NB4 (cell line): ENCODE data around the gene PRRT1.
"Not testable (repeated sequence)": the region's sequence is repeated elsewhere in the genome, so short reads cannot be mapped to it uniquely, and the experiment has no call there.

ENCODE experiments used
- MYC ChIP-seq: IDR thresholded peaks from 2 replicates; pipeline ENCODE4 v1.6.1; 2011; ENCODE audit warnings: low read depth, low read length
- POLR2A ChIP-seq: IDR thresholded peaks from 2 replicates; pipeline ENCODE4 v1.6.1; 2011; ENCODE audit warnings: mild to moderate bottlenecking; ENCODE audit not compliant: insufficient read length; ENCODE audit errors: extremely low read depth
- TF ChIP-seq, protein P1 (sequence below): IDR thresholded peaks from one replicate; pipeline ENCODE4 v1.5.1; 2012; ENCODE audit warnings: low read depth, low read length
- TF ChIP-seq, protein P2 (sequence below): IDR thresholded peaks from 2 replicates; pipeline ENCODE4 v1.6.1; 2011; ENCODE audit warnings: low read depth, low read length

DNA sequence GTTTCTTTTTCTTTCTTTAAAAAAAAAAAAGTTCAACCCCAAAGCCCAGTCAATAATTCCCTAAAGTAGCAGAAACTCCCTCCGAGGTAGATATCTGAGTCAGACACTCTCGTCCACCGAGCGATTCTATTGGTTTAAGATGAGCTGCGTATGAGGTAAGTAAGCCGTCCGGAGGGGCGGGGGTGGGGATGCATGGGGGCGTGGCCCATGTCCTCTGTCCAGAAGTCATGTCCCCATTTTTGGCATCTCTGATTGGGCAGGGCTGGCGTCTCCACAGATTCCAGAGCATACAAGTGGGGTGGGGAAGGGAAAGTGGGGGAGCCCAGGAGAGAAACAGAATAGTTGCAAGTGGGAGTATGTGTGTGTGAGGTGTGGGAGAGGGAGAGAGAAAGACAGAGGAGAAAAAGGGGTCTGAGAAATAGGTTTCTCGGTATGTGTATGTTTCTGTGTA lies 34.0 kb upstream of the PRRT1 start:
- TF ChIP-seq POLR2A, MYC: not testable (repeated sequence)
- TF ChIP-seq, protein P1, sequence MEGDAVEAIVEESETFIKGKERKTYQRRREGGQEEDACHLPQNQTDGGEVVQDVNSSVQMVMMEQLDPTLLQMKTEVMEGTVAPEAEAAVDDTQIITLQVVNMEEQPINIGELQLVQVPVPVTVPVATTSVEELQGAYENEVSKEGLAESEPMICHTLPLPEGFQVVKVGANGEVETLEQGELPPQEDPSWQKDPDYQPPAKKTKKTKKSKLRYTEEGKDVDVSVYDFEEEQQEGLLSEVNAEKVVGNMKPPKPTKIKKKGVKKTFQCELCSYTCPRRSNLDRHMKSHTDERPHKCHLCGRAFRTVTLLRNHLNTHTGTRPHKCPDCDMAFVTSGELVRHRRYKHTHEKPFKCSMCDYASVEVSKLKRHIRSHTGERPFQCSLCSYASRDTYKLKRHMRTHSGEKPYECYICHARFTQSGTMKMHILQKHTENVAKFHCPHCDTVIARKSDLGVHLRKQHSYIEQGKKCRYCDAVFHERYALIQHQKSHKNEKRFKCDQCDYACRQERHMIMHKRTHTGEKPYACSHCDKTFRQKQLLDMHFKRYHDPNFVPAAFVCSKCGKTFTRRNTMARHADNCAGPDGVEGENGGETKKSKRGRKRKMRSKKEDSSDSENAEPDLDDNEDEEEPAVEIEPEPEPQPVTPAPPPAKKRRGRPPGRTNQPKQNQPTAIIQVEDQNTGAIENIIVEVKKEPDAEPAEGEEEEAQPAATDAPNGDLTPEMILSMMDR: not testable (repeated sequence)
- TF ChIP-seq, protein P2, sequence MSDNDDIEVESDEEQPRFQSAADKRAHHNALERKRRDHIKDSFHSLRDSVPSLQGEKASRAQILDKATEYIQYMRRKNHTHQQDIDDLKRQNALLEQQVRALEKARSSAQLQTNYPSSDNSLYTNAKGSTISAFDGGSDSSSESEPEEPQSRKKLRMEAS: not testable (repeated sequence)
